ENCODE results near the gene MEPCE.
"Not testable (repeated sequence)": the region's sequence is repeated elsewhere in the genome, so short reads cannot be mapped to it uniquely, and the experiment has no call there.

Gene MEPCE

GRCh38 chr7:100434297-100435144 lies 4.9 kb downstream of the MEPCE start:
- DNase-seq, result no peak

- peak; percentile 45 for DNase-seq
These were observed 6.0 kb downstream of the MEPCE start for GRCh38 chr7:100435401-100436304.

- DNase-seq, result no peak
These were observed 7.8 kb downstream of the MEPCE start for GRCh38 chr7:100437150-100438100.

- DNase-seq, result no peak
These were observed 8.5 kb downstream of the MEPCE start for GRCh38 chr7:100438172-100438571.

GRCh38 chr7:100438731-100439130 lies 9.1 kb downstream of the MEPCE start:
- DNase-seq, result not testable (repeated sequence)

- DNase-seq, result not testable (repeated sequence)
These were observed 9.6 kb downstream of the MEPCE start for GRCh38 chr7:100439244-100439643.

- no peak for DNase-seq
These were observed 12.3 kb downstream of the MEPCE start for GRCh38 chr7:100441641-100442535.

GRCh38 chr7:100443096-100443840 lies 13.6 kb downstream of the MEPCE start:
- DNase-seq, result no peak

GRCh38 chr7:100444311-100445278 lies 15.0 kb downstream of the MEPCE start:
- no peak for DNase-seq

- DNase-seq, result no peak
These were observed 16.4 kb downstream of the MEPCE start for GRCh38 chr7:100446040-100446439.

- DNase-seq, result not testable (repeated sequence)
These were observed 17.7 kb downstream of the MEPCE start for GRCh38 chr7:100447363-100447762.

- DNase-seq, result no peak
These were observed 19.7 kb downstream of the MEPCE start for GRCh38 chr7:100449190-100449795.

- no peak for DNase-seq
These were observed 22.9 kb downstream of the MEPCE start for GRCh38 chr7:100452513-100452912.

- DNase-seq, result not testable (repeated sequence)
These were observed 24.2 kb downstream of the MEPCE start for GRCh38 chr7:100453854-100454253.

- no peak for DNase-seq
These were observed 25.6 kb downstream of the MEPCE start for GRCh38 chr7:100455206-100455605.

GRCh38 chr7:100456562-100456961 lies 26.9 kb downstream of the MEPCE start:
- no peak for DNase-seq

GRCh38 chr7:100457033-100457432 lies 27.4 kb downstream of the MEPCE start:
- no peak for DNase-seq

- no peak for DNase-seq
These were observed 34.6 kb downstream of the MEPCE start, which contains the start of gene SPACDR for GRCh38 chr7:100464210-100464660. Gene SPACDR (minus strand): TSS chr7:100464260. CDS start chr7:100464025, 235 bp downstream.

GRCh38 chr7:100464791-100465190 lies 35.2 kb downstream of the MEPCE start:
- DNase-seq, result no peak
